Hepatocyte (in vitro differentiated cells): Measurements from ENCODE around the gene MSL3B.

ENCODE experiments used
- CTCF ChIP-seq: fragments of 200-600 bp; sonication (generic); IDR thresholded peaks from 2 replicates; pipeline ENCODE4 v1.5.1; 2016; ENCODE audit warnings: antibody characterized with exemption, mild to moderate bottlenecking; ENCODE audit not compliant: poor library complexity
- EZH2phosphoT487 ChIP-seq: fragments of 200-600 bp; sonication (generic); IDR thresholded peaks from one replicate; pipeline ENCODE4 v1.6.1; 2018; ENCODE audit warnings: antibody characterized with exemption, mild to moderate bottlenecking, low read depth, moderate library complexity; ENCODE audit not compliant: unreplicated experiment, severe bottlenecking

GRCh38 chr2:233818639-233819621 lies 49.3 kb downstream of the MSL3B start:
- TF ChIP-seq EZH2phosphoT487: no peak
- TF ChIP-seq CTCF: no peak
